Testis (tissue), 3 donors: Measurements from ENCODE around the gene RNASE13. TPM values are rescaled to one million over a fixed set of nuclear protein-coding genes. Genes with fewer than 3 reads are reported as not detected.

ENCODE experiments used
- DNase-seq: peaks from one replicate; pipeline ENCODE4 v3.0.0-alpha.2; 2019
- H3K27ac ChIP-seq, 2 donors: fragments of 200-600 bp; sonication (generic); one replicate each; pipeline ENCODE4 v1.5.1; 2019
- H3K27me3 ChIP-seq: fragments of 200-600 bp; sonication (generic); one replicate; pipeline ENCODE4 v1.5.1; 2019
- H3K36me3 ChIP-seq: fragments of 200-600 bp; sonication (generic); one replicate; pipeline ENCODE4 v1.5.1; 2017; ENCODE audit warnings: low read depth; ENCODE audit errors: missing control alignments
- H3K4me1 ChIP-seq: fragments of 200-600 bp; sonication (generic); one replicate; pipeline ENCODE4 v1.5.1; 2019
- H3K4me3 ChIP-seq, 2 donors: fragments of 200-600 bp; sonication (generic); one replicate each; pipeline ENCODE4 v1.5.1; 2017 to 2019
- H3K9me3 ChIP-seq: fragments of 200-600 bp; sonication (generic); one replicate; pipeline ENCODE4 v1.5.1; 2017
- POLR2A ChIP-seq: fragments of 450-650 bp; IDR thresholded peaks from one replicate; pipeline ENCODE4 v1.6.1; 2017; ENCODE audit warnings: antibody characterized with exemption, mild to moderate bottlenecking, moderate library complexity
- WGBS, 2 donors: methylation state at CpG; one replicate each; pipeline ENCODE4 v1.1.5; 2018; 5-methylcytosine and 5-hydroxymethylcytosine counted together
- intact Hi-C: fragments of 100-400 bp; cut with DNase I; formaldehyde crosslinking; loops from one replicate; pipeline ENCODE4 v1.15.1; 2023; ENCODE audit warnings: low total_unique reads
- polyA plus RNA-seq: library from polyadenylated mRNA; stranded (reverse); fragments of 350-450 nt; fragmentation: Illumina TruSeq; extraction: RNeasy Lipid Tissue Mini Kit (QIAGEN cat#74804); gene quantifications from one replicate; pipeline ENCODE4 v1.2.3, GENCODE V29; 2014; ENCODE audit warnings: low read depth, low replicate concordance; ENCODE audit not compliant: insufficient read depth
- total RNA-seq, 2 donors: library from RNA; depleted of rRNA; stranded (reverse); fragments of >200 nt; gene quantifications; one replicate each; pipeline ENCODE4 v1.2.3, GENCODE V29; 2016
- TF ChIP-seq, protein P1 (sequence below), 3 experiments: fragments of 450-650 bp in 2 of 3; fragments of 200-600 bp in 1 of 3; sonication (generic) in 1 of 3; IDR thresholded peaks; one replicate each; pipeline ENCODE4 v1.5.1; 2016 to 2019; ENCODE audit warnings: antibody characterized with exemption in 3 of 3, mild to moderate bottlenecking in 2 of 3, moderate library complexity in 1 of 3

Gene RNASE13
- total and polyA plus RNA-seq, 3 donors from 2014 or later = not detected

- peak overlapping the region; percentile 70 to 89 for H3K27ac ChIP-seq
- no peak for TF ChIP-seq POLR2A
- TF ChIP-seq, protein P1, sequence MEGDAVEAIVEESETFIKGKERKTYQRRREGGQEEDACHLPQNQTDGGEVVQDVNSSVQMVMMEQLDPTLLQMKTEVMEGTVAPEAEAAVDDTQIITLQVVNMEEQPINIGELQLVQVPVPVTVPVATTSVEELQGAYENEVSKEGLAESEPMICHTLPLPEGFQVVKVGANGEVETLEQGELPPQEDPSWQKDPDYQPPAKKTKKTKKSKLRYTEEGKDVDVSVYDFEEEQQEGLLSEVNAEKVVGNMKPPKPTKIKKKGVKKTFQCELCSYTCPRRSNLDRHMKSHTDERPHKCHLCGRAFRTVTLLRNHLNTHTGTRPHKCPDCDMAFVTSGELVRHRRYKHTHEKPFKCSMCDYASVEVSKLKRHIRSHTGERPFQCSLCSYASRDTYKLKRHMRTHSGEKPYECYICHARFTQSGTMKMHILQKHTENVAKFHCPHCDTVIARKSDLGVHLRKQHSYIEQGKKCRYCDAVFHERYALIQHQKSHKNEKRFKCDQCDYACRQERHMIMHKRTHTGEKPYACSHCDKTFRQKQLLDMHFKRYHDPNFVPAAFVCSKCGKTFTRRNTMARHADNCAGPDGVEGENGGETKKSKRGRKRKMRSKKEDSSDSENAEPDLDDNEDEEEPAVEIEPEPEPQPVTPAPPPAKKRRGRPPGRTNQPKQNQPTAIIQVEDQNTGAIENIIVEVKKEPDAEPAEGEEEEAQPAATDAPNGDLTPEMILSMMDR (IDR thresholded peaks at IDR 0.05) = no peak
- H3K4me3 ChIP-seq = peak overlapping the region; percentile 68 to 75
- peaks cover 26% of the 10 kb centered on the region for H3K4me1 ChIP-seq
- no peaks in the 10 kb centered on the region for H3K36me3 ChIP-seq
- no peaks in the 10 kb centered on the region for H3K9me3 ChIP-seq
- H3K27me3 ChIP-seq = no peaks in the 10 kb centered on the region
- intact Hi-C loops = no loop called here
- WGBS, 2 donors = 1 to 2% methylated on average over 19 to 35 of the region's 37 CpGs
- peak; percentile 77 for DNase-seq
Measured at GRCh38 chr14:21071225-21072030, 36.8 kb upstream of the RNASE13 start.

DNA sequence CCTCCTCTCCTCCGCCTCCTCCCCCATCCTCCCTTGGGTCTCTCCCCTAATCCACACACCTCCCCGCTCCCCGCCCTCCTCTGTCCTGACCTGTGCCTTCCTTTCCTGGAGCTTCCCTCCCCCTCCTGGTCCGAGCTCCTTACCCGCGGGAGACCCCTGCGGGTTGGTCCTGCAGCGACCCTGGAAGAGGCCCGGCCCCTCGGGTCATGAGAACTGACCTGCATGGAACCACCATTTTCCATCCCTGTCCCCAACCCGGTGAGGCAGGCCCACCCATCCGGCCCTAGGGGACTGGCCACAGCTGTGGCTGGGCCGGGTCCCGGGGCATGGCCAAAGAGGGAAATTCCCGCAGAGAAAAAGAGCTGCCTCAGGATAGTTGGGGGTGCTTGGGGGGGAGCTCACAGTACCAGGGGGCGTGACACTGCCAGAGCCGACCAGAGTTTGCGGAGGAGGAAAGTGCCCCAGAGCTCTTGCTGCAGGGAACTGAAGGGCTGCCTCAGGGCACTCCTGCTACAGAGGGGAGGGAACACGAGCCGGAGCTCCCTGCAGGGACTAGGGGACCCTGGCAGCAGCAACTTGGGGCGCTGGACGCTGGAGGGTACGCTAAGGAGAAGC, 36.1 kb upstream of the RNASE13 start:
- H3K4me1 ChIP-seq = peaks cover 26% of the 10 kb centered on the region
- H3K4me3 ChIP-seq = peak overlapping the region; percentile 68 to 75
- intact Hi-C loops = no loop called here
- peak; percentile 56 for DNase-seq
- H3K36me3 ChIP-seq = no peaks in the 10 kb centered on the region
- WGBS, 2 donors = 0 to 1% methylated on average over 19 to 23 of the region's 23 CpGs
- TF ChIP-seq, protein P1 (IDR thresholded peaks at IDR 0.05) = no peak
- no peak for TF ChIP-seq POLR2A
- H3K27me3 ChIP-seq = no peaks in the 10 kb centered on the region
- peak overlapping the region; percentile 70 to 89 for H3K27ac ChIP-seq
- no peaks in the 10 kb centered on the region for H3K9me3 ChIP-seq

GRCh38 chr14:21070083-21070609, 35.5 kb upstream of the RNASE13 start, which contains the start of gene ARHGEF40:
Gene ARHGEF40, plus strand, starts transcription at chr14:21070304. Its CDS starts 93 bp downstream, at chr14:21070397.
- H3K4me1 ChIP-seq = peaks cover 26% of the 10 kb centered on the region
- intact Hi-C loops = no loop called here

DNA sequence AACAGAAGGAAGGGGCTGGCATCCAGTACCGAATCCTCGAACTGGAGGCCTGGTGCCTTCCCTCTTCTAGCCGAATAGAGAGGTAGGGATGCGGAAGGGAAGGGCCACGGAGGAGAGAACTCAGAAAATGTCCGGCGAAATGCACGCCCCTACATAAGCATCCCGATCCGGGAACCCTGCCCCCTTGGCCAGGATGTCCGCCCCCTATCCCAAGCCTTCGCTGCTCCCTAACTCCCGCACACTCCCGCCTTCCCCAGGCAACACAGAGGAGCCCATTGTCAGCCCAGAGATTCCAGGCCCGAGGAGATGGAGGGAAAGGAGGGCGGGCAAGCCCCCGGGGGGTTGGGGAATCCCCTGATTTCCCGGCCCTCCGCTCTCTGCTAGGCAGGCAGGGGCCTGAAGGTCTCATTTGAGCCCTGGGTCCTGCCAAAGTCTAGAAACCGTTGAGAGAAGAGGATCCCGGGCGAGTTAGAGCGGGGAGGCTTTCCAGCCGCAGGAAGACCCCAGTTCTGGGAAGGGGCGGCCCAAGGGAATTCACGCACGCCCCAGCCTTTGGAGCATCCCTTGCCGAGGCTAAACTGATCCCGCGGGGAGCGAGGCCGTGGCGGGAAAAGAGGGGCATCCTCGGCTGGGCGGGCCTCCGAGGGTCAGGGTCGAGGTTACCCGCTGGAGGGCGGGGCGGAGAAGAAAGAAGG, 34.9 kb upstream of the RNASE13 start:
- peak; percentile 65 for DNase-seq
- TF ChIP-seq, protein P1 (IDR thresholded peaks at IDR 0.05) = no peak
- TF ChIP-seq POLR2A = no peak
- Histone ChIP-seq H3K27me3 (no peaks in the 10 kb centered on the region), H3K36me3 (no peaks in the 10 kb centered on the region), H3K4me3 (peak overlapping the region; percentile 68 to 75), H3K4me1 (peaks cover 26% of the 10 kb centered on the region), H3K27ac (peak overlapping the region; percentile 80 to 89), H3K9me3 (no peaks in the 10 kb centered on the region)
- 0 to 1% methylated on average over 32 to 40 of the region's 40 CpGs for WGBS, 2 donors
- intact Hi-C loops = loop anchor here (2.0 kb wide), 1 partner anchor 35 kb away; no protein-coding TSS in a partner anchor

More at GRCh38 chr14:21070083-21070609, 35.5 kb upstream of the RNASE13 start, which contains the start of gene ARHGEF40:
- no peak for DNase-seq
- peak within 1 kb of the TSS; percentile 80 to 89 for H3K27ac ChIP-seq
- 0 to 1% methylated on average over 19 to 29 of the region's 63 CpGs for WGBS, 2 donors
- no peaks in the 10 kb centered on the region for H3K36me3 ChIP-seq
- H3K4me3 ChIP-seq = peak within 1 kb of the TSS; percentile 68 to 75
- TF ChIP-seq, protein P1 (IDR thresholded peaks at IDR 0.05) = no peak
- TF ChIP-seq POLR2A = no peak
- no peaks in the 10 kb centered on the region for H3K9me3 ChIP-seq
- no peaks in the 10 kb centered on the region for H3K27me3 ChIP-seq
